Measurements from ENCODE around the gene CRBN. TPM values are rescaled to one million over a fixed set of nuclear protein-coding genes. Genes with fewer than 3 reads are reported as not detected.
A peak's percentile ranks its signal among the peaks of the same experiment; 100 is the strongest.

The CRBN gene
- total and polyA plus RNA-seq, 9 of the 15 experiments (the other 6 are each of a cell fraction or from before 2014, with no cell fraction given), result 40.8 to 331 (median 57.4) TPM

- TF ChIP-seq TSHZ1 (CRISPR knock-in tag; IDR thresholded peaks at IDR 0.05) (no peak), TBL1XR1 (IDR thresholded peaks at IDR 0.05; ENCODE audit: low read length in 2 of 2) (0 out of 4 replicates have a peak, but pooled peaks of 1 of the 2 experiments have one; percentile 38), OTX1 (CRISPR knock-in tag; IDR thresholded peaks at IDR 0.05) (no peak), TEAD2 (tag; IDR thresholded peaks at IDR 0.05) (no peak), DPF2 (IDR thresholded peaks at IDR 0.05) (peak; percentile 34; the same call in 1 of the 2 replicates), POLR2A (conservative IDR thresholded peaks at IDR 0.05) (no peak), HMG20B (CRISPR knock-in tag; IDR thresholded peaks at IDR 0.05) (no peak), PPARD (CRISPR knock-in tag; IDR thresholded peaks at IDR 0.05) (no peak), SMAD3 (CRISPR knock-in tag; conservative IDR thresholded peaks at IDR 0.05) (no peak), HES1 (IDR thresholded peaks at IDR 0.05; ENCODE audit: low read depth) (no peak), AFF1 (IDR thresholded peaks at IDR 0.05; ENCODE audit: low read depth in 1 of 2, partially characterized antibody in 2 of 2) (no peak), ZNF695 (CRISPR knock-in tag; IDR thresholded peaks at IDR 0.05) (no peak), SMAD1 (IDR thresholded peaks at IDR 0.05; ENCODE audit: low read depth, low read length, partially characterized antibody) (no peak), ZFPM2 (CRISPR knock-in tag; IDR thresholded peaks at IDR 0.05) (no peak), HDAC2 (IDR thresholded peaks at IDR 0.05) (no peak), ZNF24 (IDR thresholded peaks at IDR 0.05) (no peak), ZNF174 (CRISPR knock-in tag; IDR thresholded peaks at IDR 0.05) (no peak), TRIM25 (IDR thresholded peaks at IDR 0.05; ENCODE audit: borderline replicate concordance) (no peak), TGIF2 (CRISPR knock-in tag; IDR thresholded peaks at IDR 0.05) (no peak), TFAM (CRISPR knock-in tag; conservative IDR thresholded peaks at IDR 0.05) (no peak), NELFE (IDR thresholded peaks at IDR 0.05; ENCODE audit: insufficient read depth, insufficient read length) (no peak)
Observed at GRCh38 chr3:3196148-3196861, 16.8 kb upstream of the CRBN start (continued).

Measured in K562 (cell line).